H7 (cell line): ENCODE data around the gene NKD1. TPM values are rescaled to one million over a fixed set of nuclear protein-coding genes. Genes with fewer than 3 reads are reported as not detected.
A peak's percentile ranks its signal among the peaks of the same experiment; 100 is the strongest.

Experiments used
- DNase-seq: peaks from one replicate; pipeline ENCODE4 v3.0.0; 2012
- H3K27me3 ChIP-seq: 2 replicates; pipeline ENCODE4 v1.6.0; 2011; ENCODE audit warnings: mild to moderate bottlenecking, low read length; ENCODE audit not compliant: control insufficient read depth, insufficient read depth
- H3K36me3 ChIP-seq: replicated peaks from 2 replicates; pipeline ENCODE4 v1.5.1; 2011; ENCODE audit warnings: low read length; ENCODE audit not compliant: control insufficient read depth, insufficient read depth
- H3K4me3 ChIP-seq: 2 replicates; pipeline ENCODE4 v1.5.1; 2011; ENCODE audit warnings: low read depth, mild to moderate bottlenecking, control low read depth, low read length, moderate library complexity; ENCODE audit not compliant: insufficient read depth
- total RNA-seq: library from RNA; depleted of rRNA; stranded (reverse); fragments of >200 nt; shearing (Covaris generic); gene quantifications from 2 replicates; pipeline ENCODE4 v1.2.3, GENCODE V29; 2014

The NKD1 gene
- total RNA-seq, 1 experiment from 2014 or later, result 1.2 TPM

DNA sequence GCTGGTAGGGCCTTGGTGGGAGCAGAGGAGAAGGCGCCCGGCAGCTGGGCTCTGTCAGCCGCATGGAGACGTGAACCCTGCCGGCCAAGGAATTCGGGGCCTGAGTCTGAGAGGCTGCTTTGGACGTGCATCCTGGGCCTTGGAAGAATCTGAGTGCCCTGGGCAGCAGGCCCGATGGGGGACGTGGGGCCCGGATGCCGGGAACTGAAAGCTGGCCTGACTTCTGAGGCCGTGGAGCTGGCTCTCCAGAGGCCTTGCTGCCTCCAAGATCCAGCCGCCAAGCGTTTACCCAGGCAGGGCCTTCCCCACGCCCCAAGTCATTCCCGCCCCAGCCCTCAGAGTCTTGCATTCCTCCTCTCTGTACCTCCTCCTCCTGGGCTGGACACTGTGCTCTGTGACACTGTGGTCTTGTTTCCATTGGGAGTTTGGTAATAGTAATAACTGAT is 37.2 kb downstream of the NKD1 start:
- DNase-seq, result no peak
- H3K36me3 ChIP-seq, result no peaks in the 10 kb centered on the region
- H3K27me3 ChIP-seq, result no peaks in the 10 kb centered on the region
- H3K4me3 ChIP-seq, result no peak overlapping the region

DNA sequence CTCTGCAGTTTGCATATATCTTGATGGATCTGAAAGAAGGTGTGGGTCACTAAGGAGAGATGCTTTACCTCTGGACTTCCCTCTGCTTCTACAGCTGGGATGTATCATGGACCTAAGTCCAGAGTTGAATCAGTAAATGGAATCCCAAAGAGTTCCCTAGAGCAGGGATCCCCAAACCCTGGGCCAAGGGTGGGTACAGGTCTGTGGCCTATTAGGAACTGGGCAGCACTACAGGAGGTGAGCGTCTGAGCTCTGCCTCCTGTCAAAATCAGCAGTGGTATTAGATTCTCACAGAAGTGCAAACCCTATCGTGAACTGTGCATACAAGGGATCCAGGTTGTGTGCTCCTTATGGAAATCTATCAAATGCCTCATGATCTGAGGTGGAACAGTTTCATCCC is 39.3 kb downstream of the NKD1 start:
- DNase-seq, result no peak

DNA sequence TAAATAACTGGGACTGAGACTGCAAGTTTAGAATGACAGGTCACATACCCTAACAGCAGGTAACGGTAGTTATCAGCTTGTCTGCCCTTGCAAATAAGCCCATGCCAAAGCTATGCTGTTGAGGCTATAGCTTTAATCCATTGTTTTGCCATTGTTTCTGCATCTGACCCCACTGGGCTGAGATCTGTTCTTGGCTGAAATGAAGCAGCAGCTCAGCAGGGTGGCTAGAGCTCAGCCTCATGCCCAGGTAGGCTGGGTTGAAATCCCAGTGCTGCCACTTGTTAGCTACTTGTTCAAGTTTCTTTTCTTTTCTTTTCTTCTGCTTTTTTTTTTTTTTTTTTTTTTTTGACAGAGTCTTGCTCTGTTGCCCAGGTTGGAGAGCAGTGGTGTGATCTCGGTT is 40.1 kb downstream of the NKD1 start:
- Histone ChIP-seq H3K27me3 (no peaks in the 10 kb centered on the region), H3K4me3 (no peak overlapping the region), H3K36me3 (no peaks in the 10 kb centered on the region)
- DNase-seq, result peak; percentile 71

More for the DNA sequence above, 39.3 kb downstream of the NKD1 start:
- H3K27me3 ChIP-seq, result no peaks in the 10 kb centered on the region
- H3K36me3 ChIP-seq, result no peaks in the 10 kb centered on the region
- H3K4me3 ChIP-seq, result no peak overlapping the region

DNA sequence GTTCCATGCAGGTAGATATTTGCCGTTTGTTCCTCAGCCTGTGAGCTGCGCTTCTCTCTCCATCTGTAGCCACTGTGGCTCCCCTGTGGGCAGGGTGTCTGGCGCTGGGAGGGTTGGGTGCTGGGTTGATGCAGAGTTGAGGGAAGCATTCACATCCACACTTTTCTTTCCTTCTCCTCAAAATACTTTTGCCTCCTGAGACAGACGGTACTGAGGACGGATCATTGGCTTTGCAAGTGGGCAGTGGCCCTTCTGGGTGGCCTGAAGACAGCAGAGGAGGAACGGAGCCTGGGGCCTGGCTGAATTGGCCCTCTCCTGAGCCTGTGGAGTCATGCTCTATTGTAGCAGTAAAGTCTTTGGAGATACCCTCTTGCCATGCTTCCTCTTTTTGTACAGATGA is 43.0 kb downstream of the NKD1 start:
- Histone ChIP-seq H3K4me3 (no peak overlapping the region), H3K27me3 (no peaks in the 10 kb centered on the region), H3K36me3 (no peaks in the 10 kb centered on the region)
- DNase-seq, result no peak

- no peak for DNase-seq
Measured at GRCh38 chr16:50591800-50592771, 43.9 kb downstream of the NKD1 start.

GRCh38 chr16:50592996-50593395 is 44.8 kb downstream of the NKD1 start:
- Histone ChIP-seq H3K36me3 (no peaks in the 10 kb centered on the region), H3K27me3 (no peaks in the 10 kb centered on the region), H3K4me3 (no peak overlapping the region)
- no peak for DNase-seq

More at GRCh38 chr16:50591800-50592771, 43.9 kb downstream of the NKD1 start:
- Histone ChIP-seq H3K27me3 (no peaks in the 10 kb centered on the region), H3K36me3 (no peaks in the 10 kb centered on the region), H3K4me3 (no peak overlapping the region)

DNA sequence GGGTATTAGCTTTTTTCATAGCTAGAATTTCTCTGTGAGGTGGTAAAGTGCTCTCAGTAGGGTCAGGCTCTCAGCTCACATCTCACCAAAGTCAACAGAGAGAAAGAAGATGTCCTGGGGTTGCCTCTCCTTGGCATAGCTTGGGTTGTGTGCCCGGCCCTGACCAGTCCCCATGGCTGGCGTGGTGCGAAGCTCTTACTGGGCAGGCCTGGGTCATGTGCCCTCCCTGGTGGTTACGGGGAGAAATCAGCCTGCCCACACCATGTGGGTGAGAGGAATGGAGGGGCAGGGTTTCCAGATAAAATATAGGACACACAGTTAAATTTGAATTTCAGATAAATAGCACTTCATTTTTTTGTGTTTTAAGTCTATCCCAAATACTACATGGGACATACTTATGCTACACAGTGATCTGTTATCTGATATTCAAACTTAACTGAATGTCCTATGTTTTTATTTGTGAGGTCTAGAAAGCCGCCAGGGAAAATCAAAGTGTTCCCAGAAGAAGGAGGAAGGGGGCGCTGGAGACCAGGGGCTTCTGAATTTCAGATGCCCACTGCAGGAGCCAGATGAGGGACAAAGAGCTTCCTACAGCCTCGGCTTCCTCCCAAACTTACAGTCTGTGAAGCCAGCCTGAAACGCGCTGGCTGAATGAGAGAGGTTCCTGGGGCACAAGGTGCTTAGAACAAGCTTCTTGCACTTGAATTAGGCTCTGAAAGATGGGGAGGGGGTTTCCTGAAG is 45.4 kb downstream of the NKD1 start:
- DNase-seq, result peak; percentile 92
- Histone ChIP-seq H3K27me3 (no peaks in the 10 kb centered on the region), H3K36me3 (no peaks in the 10 kb centered on the region), H3K4me3 (no peak overlapping the region)

GRCh38 chr16:50594308-50595260 is 46.4 kb downstream of the NKD1 start:
- no peak for DNase-seq
- Histone ChIP-seq H3K36me3 (no peaks in the 10 kb centered on the region), H3K27me3 (no peaks in the 10 kb centered on the region), H3K4me3 (no peak overlapping the region)

GRCh38 chr16:50595859-50596258 is 47.7 kb downstream of the NKD1 start:
- Histone ChIP-seq H3K36me3 (no peaks in the 10 kb centered on the region), H3K4me3 (no peak overlapping the region), H3K27me3 (no peaks in the 10 kb centered on the region)
- no peak for DNase-seq

- no peaks in the 10 kb centered on the region for H3K27me3 ChIP-seq
- no peak overlapping the region for H3K4me3 ChIP-seq
- no peaks in the 10 kb centered on the region for H3K36me3 ChIP-seq
- DNase-seq, result no peak
Measured at GRCh38 chr16:50596762-50597450, 48.7 kb downstream of the NKD1 start.

DNA sequence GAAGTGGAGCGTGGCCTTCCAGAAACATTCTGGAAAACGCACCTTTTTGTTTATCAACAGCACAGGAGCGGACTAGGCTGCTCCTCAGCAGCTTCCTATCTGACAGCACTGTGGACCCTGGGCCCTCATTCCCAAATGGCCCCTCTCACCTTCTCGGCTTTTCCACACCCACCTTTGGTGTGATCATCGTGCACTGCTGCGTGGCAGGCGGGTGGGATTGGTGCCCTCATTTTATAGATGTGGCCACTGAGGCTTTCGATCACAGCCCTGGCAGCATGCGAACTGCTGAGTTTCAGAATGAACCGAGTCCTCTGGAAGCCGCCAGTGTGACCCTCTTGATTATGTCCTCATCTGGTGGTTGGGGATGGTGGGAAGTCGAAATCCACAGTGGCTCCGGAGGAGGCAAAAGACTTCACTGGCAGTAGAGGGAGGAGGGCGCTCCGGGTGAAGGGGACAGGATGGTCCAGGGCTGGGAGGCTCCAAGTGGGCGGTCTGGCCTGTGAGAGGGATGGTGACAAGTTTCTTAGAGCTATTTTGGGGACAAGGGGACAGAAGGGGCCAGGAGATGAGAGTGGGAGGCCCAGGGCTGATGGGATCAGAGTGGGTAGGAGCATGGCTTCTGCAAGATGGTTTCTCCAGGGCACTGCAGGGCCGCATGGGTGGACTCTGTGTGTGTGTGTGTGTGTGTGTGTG is 49.5 kb downstream of the NKD1 start:
- no peaks in the 10 kb centered on the region for H3K27me3 ChIP-seq
- no peak overlapping the region for H3K4me3 ChIP-seq
- DNase-seq, result no peak
- H3K36me3 ChIP-seq, result no peaks in the 10 kb centered on the region

- H3K36me3 ChIP-seq, result no peaks in the 10 kb centered on the region
- no peaks in the 10 kb centered on the region for H3K27me3 ChIP-seq
- H3K4me3 ChIP-seq, result no peak overlapping the region
- DNase-seq, result no peak
Measured at GRCh38 chr16:50598256-50598894, 50.2 kb downstream of the NKD1 start.

- DNase-seq, result no peak
- no peaks in the 10 kb centered on the region for H3K36me3 ChIP-seq
- H3K27me3 ChIP-seq, result no peaks in the 10 kb centered on the region
- H3K4me3 ChIP-seq, result no peak overlapping the region
Measured at GRCh38 chr16:50598936-50599361, 50.8 kb downstream of the NKD1 start.
